Endothelial cell of umbilical vein (primary cell): ENCODE measurements around the gene INPP5A. TPM values are rescaled to one million over a fixed set of nuclear protein-coding genes. Genes with fewer than 3 reads are reported as not detected.

Experiments used
- BruUV-seq: library from RNA; stranded (reverse); fragments of 400-500 nt; replicated peaks from 2 replicates; lab custom pipeline; 2021; lab: Mats Ljungman, UMichigan
- CTCF ChIA-PET: fragments of 300-600, 350-600 bp; sonication (Branson Sonifier 250); formaldehyde crosslinking; loops from one replicate; lab custom pipeline; 2021; ENCODE audit warnings: antibody characterized with exemption, inconsistent platforms; lab: Charles Lee
- POLR2A ChIA-PET: fragments of 300-600, 350-600 bp; sonication (Branson Sonifier 250); formaldehyde crosslinking; loops from one replicate; lab custom pipeline; 2021; ENCODE audit warnings: antibody characterized with exemption, inconsistent platforms; lab: Charles Lee
- DNase-seq: peaks from one replicate; pipeline ENCODE4 v3.0.0-alpha.2; 2011; ENCODE audit warnings: low read depth, low spot score
- FAIRE-seq: peaks from 2 replicates; lab custom pipeline; 2011; peaks lifted over from hg19 to GRCh38; lab: Jason Lieb, UNC
- H2AFZ ChIP-seq: 2 replicates; pipeline ENCODE4 v1.6.0; 2012; ENCODE audit warnings: low read depth, low read length, control low read depth, inconsistent platforms
- H3K27ac ChIP-seq: 2 replicates; pipeline ENCODE4 v1.5.1; 2011; ENCODE audit warnings: low read depth, mild to moderate bottlenecking, control low read depth, low read length, moderate library complexity; ENCODE audit not compliant: insufficient read depth
- H3K27me3 ChIP-seq, 2 experiments: 2 replicates each; pipeline versions ENCODE4 v1.6.0 to v1.6.1; 2011; ENCODE audit warnings: low read length in 2 of 2, mixed read lengths in 1 of 2; ENCODE audit not compliant: control insufficient read depth in 2 of 2, insufficient read depth in 2 of 2
- H3K36me3 ChIP-seq, 2 experiments: 2 replicates in 1 of 2; 3 replicates in 1 of 2; pipeline ENCODE4 v1.5.1; 2011; ENCODE audit warnings: low read length in 2 of 2, mild to moderate bottlenecking in 1 of 2, moderate library complexity in 1 of 2; ENCODE audit not compliant: control insufficient read depth in 2 of 2, insufficient read depth in 2 of 2; ENCODE audit errors: extremely low read depth in 1 of 2
- H3K4me1 ChIP-seq: 3 replicates; pipeline ENCODE4 v1.5.1; 2011; ENCODE audit warnings: mild to moderate bottlenecking, low read length; ENCODE audit not compliant: control insufficient read depth, insufficient read depth; ENCODE audit errors: extremely low read depth
- H3K4me2 ChIP-seq: 2 replicates; pipeline ENCODE4 v1.6.1; 2011; ENCODE audit warnings: low read length, control low read depth, mixed read lengths; ENCODE audit not compliant: insufficient read depth
- H3K4me3 ChIP-seq, 3 experiments: fragments of 200-600 bp in 1 of 3; sonication (generic), shearing (Covaris generic) in 1 of 3; replicated peaks in 1 of 3; 2 replicates each; pipeline ENCODE4 v1.5.1; 2011 to 2016; ENCODE audit warnings: control low read depth in 3 of 3, low read length in 3 of 3, mild to moderate bottlenecking in 2 of 3, inconsistent platforms in 1 of 3, low read depth in 1 of 3, moderate library complexity in 1 of 3; ENCODE audit not compliant: insufficient read depth in 1 of 3
- H3K79me2 ChIP-seq: 2 replicates; pipeline ENCODE4 v1.6.0; 2012; ENCODE audit warnings: low read length, inconsistent platforms; ENCODE audit not compliant: control insufficient read depth, insufficient read depth
- H3K9ac ChIP-seq: replicated peaks from 2 replicates; pipeline ENCODE3; 2011; ENCODE audit warnings: low read length, control low read depth; ENCODE audit not compliant: insufficient read depth; ENCODE audit errors: extremely low read depth
- H3K9me1 ChIP-seq: replicated peaks from 3 replicates; pipeline ENCODE4 v1.6.0; 2011; ENCODE audit warnings: mild to moderate bottlenecking, low read length; ENCODE audit not compliant: control insufficient read depth, insufficient read depth; ENCODE audit errors: extremely low read depth
- H3K9me3 ChIP-seq: replicated peaks from 2 replicates; pipeline ENCODE4 v1.5.1; 2012; ENCODE audit warnings: low read length, inconsistent platforms; ENCODE audit not compliant: control insufficient read depth, insufficient read depth
- H4K20me1 ChIP-seq: replicated peaks from 2 replicates; pipeline ENCODE3; 2011; ENCODE audit warnings: mild to moderate bottlenecking, low read length; ENCODE audit not compliant: control insufficient read depth, insufficient read depth; ENCODE audit errors: extremely low read depth
- EZH2 ChIP-seq: IDR thresholded peaks from 2 replicates; pipeline ENCODE4 v1.6.1; 2012; ENCODE audit warnings: borderline replicate concordance, low read depth, mild to moderate bottlenecking, moderate library complexity, low read length, inconsistent platforms; ENCODE audit not compliant: severe bottlenecking
- FOS ChIP-seq: IDR thresholded peaks from 2 replicates; pipeline ENCODE4 v1.6.1; 2011; ENCODE audit warnings: mild to moderate bottlenecking, low read length, moderate library complexity, borderline replicate concordance; ENCODE audit not compliant: insufficient read depth
- GATA2 ChIP-seq: IDR thresholded peaks from 2 replicates; pipeline ENCODE4 v1.7.0; 2011; ENCODE audit warnings: low read depth, mild to moderate bottlenecking, moderate library complexity, mixed read lengths, low read length; ENCODE audit not compliant: insufficient read length, insufficient read depth
- JUN ChIP-seq: IDR thresholded peaks from 2 replicates; pipeline ENCODE4 v1.6.1; 2011; ENCODE audit warnings: borderline replicate concordance, low read depth; ENCODE audit not compliant: insufficient read length, insufficient read depth
- MYC ChIP-seq: IDR thresholded peaks from one replicate; pipeline ENCODE4 v1.6.1; 2011; ENCODE audit warnings: mild to moderate bottlenecking, low read depth, low read length
- POLR2A ChIP-seq: IDR thresholded peaks from 2 replicates; pipeline ENCODE4 v1.6.1; 2012; ENCODE audit warnings: low read depth, mild to moderate bottlenecking, control low read depth, low read length
- POLR2AphosphoS5 ChIP-seq: IDR thresholded peaks from 2 replicates; pipeline ENCODE4 v1.6.1; 2012; ENCODE audit warnings: low read depth, mild to moderate bottlenecking, control low read depth, low read length, moderate library complexity; ENCODE audit not compliant: insufficient read depth
- dilution Hi-C: fragments of 300-500 bp; cut with MboI; formaldehyde crosslinking; loops from one replicate; pipeline ENCODE4 v1.15.0; 2019; ENCODE audit warnings: low sequenced_read_pairs; ENCODE audit not compliant: extremely low pct_ligation_motif_present
- intact Hi-C: fragments of 100-400 bp; cut with micrococcal nuclease; formaldehyde crosslinking; loops from one replicate; pipeline ENCODE4 v1.10.0; 2022
- polyA plus RNA-seq, 4 experiments: library from polyadenylated mRNA; depleted of rRNA in 3 of 4; stranded (reverse) in 3 of 4; unstranded in 1 of 4; fragments of >200 nt; gene quantifications; 2 replicates each; pipeline versions ENCODE4 v1.2.1 to v1.2.3, GENCODE V29; 2011 to 2012; ENCODE audit warnings: missing spikeins in 1 of 4
- total RNA-seq: library from RNA; stranded (reverse); gene quantifications from 2 replicates; pipeline ENCODE4 v1.2.3, GENCODE V29; 2021
- TF ChIP-seq, protein P1 (sequence below), 2 donors: IDR thresholded peaks; 1 replicate in 1 of 2; 2 replicates in 1 of 2; pipeline ENCODE4 v1.5.1; 2011; ENCODE audit warnings: low read length in 2 of 2, mild to moderate bottlenecking in 2 of 2, moderate library complexity in 2 of 2, control low read depth in 1 of 2, inconsistent platforms in 1 of 2, low read depth in 1 of 2; ENCODE audit not compliant: insufficient read depth in 1 of 2; ENCODE audit errors: extremely low read depth in 1 of 2
- TF ChIP-seq, protein P2 (sequence below): IDR thresholded peaks from 2 replicates; pipeline ENCODE4 v1.6.1; 2011; ENCODE audit not compliant: insufficient read depth, insufficient read length

The INPP5A gene
- total and polyA plus RNA-seq, 2 donors (not counting 3 experiments of a cell fraction or from before 2014, with no cell fraction given): 22.9 to 33.2 TPM

DNA sequence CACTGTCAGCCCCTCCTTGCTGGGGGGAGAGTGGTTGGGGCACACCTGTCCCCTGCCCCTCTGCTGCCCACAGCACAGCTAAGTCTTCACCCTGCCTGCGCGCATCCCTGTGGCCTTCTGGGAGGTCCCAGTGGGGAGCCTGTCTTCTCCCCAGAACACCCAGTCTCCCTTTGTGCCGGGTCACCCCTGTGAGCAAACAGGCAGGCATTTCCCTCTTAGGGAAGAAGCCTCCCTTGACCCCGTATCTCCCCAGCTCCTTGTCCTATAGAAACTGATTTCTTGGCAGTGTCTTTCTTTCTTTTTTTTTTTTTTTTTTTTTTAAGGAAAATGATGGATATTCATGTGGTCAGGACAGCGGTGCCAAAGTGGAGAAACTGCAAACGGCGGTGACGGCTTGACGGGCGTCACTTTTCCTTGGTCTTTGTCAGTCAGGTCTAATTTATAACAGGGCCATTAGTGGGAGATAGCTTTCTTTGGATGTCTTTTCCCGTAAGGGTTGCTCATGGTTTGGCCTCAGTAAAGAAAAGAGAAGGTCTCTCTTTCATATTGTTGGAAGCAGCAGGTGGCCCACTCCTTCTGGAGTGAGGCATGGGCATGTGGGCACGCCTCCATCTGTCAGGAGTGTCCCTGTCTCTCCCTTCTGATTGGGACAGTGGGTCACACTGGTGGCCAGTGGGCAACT, 133.1 kb downstream of the INPP5A start:
- H3K9me1 ChIP-seq: no peaks in the 10 kb centered on the region
- no peak overlapping the region for H3K4me3 ChIP-seq
- no peak for TF ChIP-seq GATA2
- H3K4me1 ChIP-seq: peaks cover 29% of the 10 kb centered on the region
- dilution Hi-C loops (no loop called here), intact Hi-C loops (no loop called here)
- no peak overlapping the region for H3K4me2 ChIP-seq
- POLR2A ChIA-PET: interaction anchor here (0.6 kb wide), 1 partner anchor 407 kb away, joined by 4 read pairs; no protein-coding TSS in a partner anchor
- peaks cover 28% of the 10 kb centered on the region for H3K79me2 ChIP-seq
- BruUV-seq: no TSS peak
- no peaks in the 10 kb centered on the region for H4K20me1 ChIP-seq
- no peak overlapping the region for H2AFZ ChIP-seq
- no peak overlapping the region for H3K27ac ChIP-seq
- no peak for FAIRE-seq
- H3K9me3 ChIP-seq: no peaks in the 10 kb centered on the region
- DNase-seq: no peak
- H3K9ac ChIP-seq: no peak overlapping the region
- H3K36me3 ChIP-seq: no peaks in the 10 kb centered on the region
- CTCF ChIA-PET: interaction anchor here (0.6 to 1.5 kb wide), 2 partner anchors 8 to 138 kb away, joined by 3 to 6 read pairs; no protein-coding TSS in a partner anchor
- H3K27me3 ChIP-seq: no peaks in the 10 kb centered on the region

DNA sequence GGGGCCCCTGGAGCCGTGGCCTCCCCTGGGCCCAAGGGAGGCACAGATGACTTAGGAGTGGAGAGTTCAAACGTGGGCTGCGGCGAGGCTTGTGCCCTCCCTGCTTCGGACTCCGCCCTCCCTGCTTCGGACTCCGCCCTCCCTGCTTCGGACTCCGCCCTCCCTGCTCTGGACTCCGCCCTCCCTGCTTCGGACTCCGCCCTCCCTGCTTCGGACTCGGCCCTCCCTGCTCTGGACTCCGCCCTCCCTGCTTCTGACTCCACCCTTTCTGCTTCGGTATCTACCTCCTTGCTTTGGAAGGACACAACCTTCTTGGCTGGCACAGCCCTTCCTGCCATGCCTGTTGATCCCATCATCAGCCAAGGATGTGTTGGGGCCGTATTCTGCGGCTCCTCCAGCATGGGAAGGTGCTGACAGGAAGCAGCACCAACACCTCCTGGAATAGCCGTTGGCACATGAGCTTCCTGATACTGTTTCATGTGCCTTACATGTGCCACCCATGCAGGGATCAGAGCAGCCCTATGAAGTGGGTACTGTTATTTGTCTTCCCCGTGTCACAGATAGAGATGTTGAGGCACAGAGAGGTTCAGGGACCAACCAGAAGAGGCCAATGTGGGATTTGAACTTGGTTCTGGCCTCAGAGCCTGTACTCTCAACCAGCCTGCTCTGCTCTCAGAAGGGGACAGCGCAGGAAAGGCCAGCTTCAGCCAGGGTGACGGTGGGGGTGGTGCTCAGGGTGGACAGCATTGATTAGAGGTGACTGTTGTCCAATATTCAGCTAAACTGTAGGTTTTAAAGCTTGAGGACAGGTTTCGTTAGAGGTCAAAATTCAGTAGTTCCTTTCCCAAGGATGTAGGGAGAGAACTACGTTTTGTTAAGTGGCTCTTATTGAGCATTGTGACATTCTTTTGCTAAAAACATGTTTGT, 133.9 kb downstream of the INPP5A start:
- intact Hi-C loops (no loop called here), dilution Hi-C loops (no loop called here)
- peaks cover 22% of the 10 kb centered on the region for H3K4me1 ChIP-seq
- H4K20me1 ChIP-seq: no peaks in the 10 kb centered on the region
- no peaks in the 10 kb centered on the region for H3K9me3 ChIP-seq
- TF ChIP-seq FOS (no peak), POLR2A (no peak), MYC (no peak), JUN (no peak), GATA2 (no peak), EZH2 (no peak), POLR2AphosphoS5 (no peak)
- TF ChIP-seq, protein P1, sequence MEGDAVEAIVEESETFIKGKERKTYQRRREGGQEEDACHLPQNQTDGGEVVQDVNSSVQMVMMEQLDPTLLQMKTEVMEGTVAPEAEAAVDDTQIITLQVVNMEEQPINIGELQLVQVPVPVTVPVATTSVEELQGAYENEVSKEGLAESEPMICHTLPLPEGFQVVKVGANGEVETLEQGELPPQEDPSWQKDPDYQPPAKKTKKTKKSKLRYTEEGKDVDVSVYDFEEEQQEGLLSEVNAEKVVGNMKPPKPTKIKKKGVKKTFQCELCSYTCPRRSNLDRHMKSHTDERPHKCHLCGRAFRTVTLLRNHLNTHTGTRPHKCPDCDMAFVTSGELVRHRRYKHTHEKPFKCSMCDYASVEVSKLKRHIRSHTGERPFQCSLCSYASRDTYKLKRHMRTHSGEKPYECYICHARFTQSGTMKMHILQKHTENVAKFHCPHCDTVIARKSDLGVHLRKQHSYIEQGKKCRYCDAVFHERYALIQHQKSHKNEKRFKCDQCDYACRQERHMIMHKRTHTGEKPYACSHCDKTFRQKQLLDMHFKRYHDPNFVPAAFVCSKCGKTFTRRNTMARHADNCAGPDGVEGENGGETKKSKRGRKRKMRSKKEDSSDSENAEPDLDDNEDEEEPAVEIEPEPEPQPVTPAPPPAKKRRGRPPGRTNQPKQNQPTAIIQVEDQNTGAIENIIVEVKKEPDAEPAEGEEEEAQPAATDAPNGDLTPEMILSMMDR (IDR thresholded peaks at IDR 0.05; ENCODE audit: extremely low read depth in 1 of 2, insufficient read depth in 1 of 2, low read depth in 1 of 2, low read length in 2 of 2): no peak
- TF ChIP-seq, protein P2, sequence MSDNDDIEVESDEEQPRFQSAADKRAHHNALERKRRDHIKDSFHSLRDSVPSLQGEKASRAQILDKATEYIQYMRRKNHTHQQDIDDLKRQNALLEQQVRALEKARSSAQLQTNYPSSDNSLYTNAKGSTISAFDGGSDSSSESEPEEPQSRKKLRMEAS: no peak
- no TSS peak for BruUV-seq
- CTCF ChIA-PET: no interaction called here
- H2AFZ ChIP-seq: no peak overlapping the region
- H3K4me2 ChIP-seq: no peak overlapping the region
- no peak for FAIRE-seq
- no peak overlapping the region for H3K27ac ChIP-seq
- H3K4me3 ChIP-seq: no peak overlapping the region
- H3K9me1 ChIP-seq: no peaks in the 10 kb centered on the region
- no peak for DNase-seq
- peaks cover 30% of the 10 kb centered on the region for H3K79me2 ChIP-seq
- POLR2A ChIA-PET: no interaction called here
- no peaks in the 10 kb centered on the region for H3K27me3 ChIP-seq
- no peaks in the 10 kb centered on the region for H3K36me3 ChIP-seq
- no peak overlapping the region for H3K9ac ChIP-seq
